Immature natural killer cell (primary cell): Measurements from ENCODE around the gene VPS33B. TPM values are rescaled to one million over a fixed set of nuclear protein-coding genes. Genes with fewer than 3 reads are reported as not detected.

Experiments used
- polyA plus RNA-seq, 3 donors: library from polyadenylated mRNA; unstranded; fragments of 300-500 nt; fragmentation: Illumina TruSeq; gene quantifications; one replicate each; pipeline ENCODE4 v1.2.3, GENCODE V29; 2021

Gene VPS33B
- polyA plus RNA-seq, 3 donors from 2014 or later = 4.2 to 10.5 (median 4.7) TPM

Other genes starting within 250 kb of the VPS33B start
- gene FURIN, start 154.0 kb downstream of the VPS33B start, polyA plus RNA-seq = 10 to 100 TPM; 18.2 to 22.8 (median 20.8) TPM
- gene FES, start 138.1 kb downstream of the VPS33B start, polyA plus RNA-seq = 10 to 100 TPM; 28.6 to 73.2 (median 53.5) TPM
- gene MAN2A2, start 119.3 kb downstream of the VPS33B start, polyA plus RNA-seq = 1 to 10 TPM; 4.1 to 7.4 (median 5.4) TPM
- 10 to 100 TPM; 25.5 to 33.1 (median 32.1) TPM for gene HDDC3, start 90.0 kb downstream of the VPS33B start, polyA plus RNA-seq
- 10 to 100 TPM; 54.9 to 74.4 (median 59.3) TPM for gene UNC45A, start 87.3 kb downstream of the VPS33B start, polyA plus RNA-seq
- 1 to 10 TPM in 2 of 3 donors, not detected in 1; 1.6 to 3.0 TPM for gene RCCD1, start 67.7 kb downstream of the VPS33B start, polyA plus RNA-seq
- gene PRC1, start 28.1 kb downstream of the VPS33B start, polyA plus RNA-seq = 1 to 10 TPM; 1.1 to 4.1 (median 1.5) TPM
- gene SV2B, start 77.7 kb upstream of the VPS33B start, polyA plus RNA-seq = not detected